GM23338 (cell line): Measurements from ENCODE around the gene CADPS2.

ENCODE experiments used
- CREB1 ChIP-seq: fragments of 250-450 bp; sonication (Bioruptor Pico); IDR thresholded peaks from 2 replicates; pipeline ENCODE4 v1.5.0; 2020; ENCODE audit warnings: low read depth, mild to moderate bottlenecking, moderate library complexity
- CTCF ChIP-seq, 2 experiments: fragments of 200-600 bp in 1 of 2; sonication (generic) in 1 of 2; conservative IDR thresholded peaks; 2 replicates each; pipeline versions ENCODE4 v1.5.1 to v1.6.1; 2016 to 2017; ENCODE audit warnings: antibody characterized with exemption in 2 of 2, low read depth in 2 of 2, mild to moderate bottlenecking in 2 of 2, moderate library complexity in 1 of 2
- EZH2 ChIP-seq: fragments of 200-600 bp; sonication (generic); IDR thresholded peaks from one replicate; pipeline ENCODE4 v1.8.0; 2017; ENCODE audit warnings: antibody characterized with exemption, mild to moderate bottlenecking, low read depth; ENCODE audit not compliant: unreplicated experiment
- EZH2phosphoT487 ChIP-seq: fragments of 200-600 bp; sonication (generic); IDR thresholded peaks from one replicate; pipeline ENCODE4 v1.8.1; 2018; ENCODE audit warnings: antibody characterized with exemption; ENCODE audit not compliant: unreplicated experiment
- JUNB ChIP-seq: IDR thresholded peaks from one replicate; pipeline ENCODE4 v1.6.1; 2016; ENCODE audit warnings: antibody characterized with exemption; ENCODE audit not compliant: unreplicated experiment
- POLR2AphosphoS5 ChIP-seq: IDR thresholded peaks from 2 replicates; pipeline ENCODE4 v1.6.1; 2016; ENCODE audit warnings: antibody characterized with exemption, low read depth
- ZNF114 ChIP-seq: fragments of 250-450 bp; sonication (Bioruptor Pico); IDR thresholded peaks from 2 replicates; pipeline ENCODE4 v1.5.0; 2020; ENCODE audit warnings: mild to moderate bottlenecking, moderate library complexity
- ZNF331 ChIP-seq: fragments of 250-450 bp; sonication (Bioruptor Pico); IDR thresholded peaks from 2 replicates; pipeline ENCODE4 v1.5.0; 2020; ENCODE audit warnings: low read depth, mild to moderate bottlenecking, moderate library complexity
- TF ChIP-seq, protein P1 (sequence below): IDR thresholded peaks from one replicate; pipeline ENCODE4 v1.6.1; 2018; ENCODE audit warnings: antibody characterized with exemption; ENCODE audit not compliant: unreplicated experiment
- TF ChIP-seq, protein P2 (sequence below): IDR thresholded peaks from 2 replicates; pipeline ENCODE4 v1.6.1; 2016; ENCODE audit warnings: antibody characterized with exemption

DNA sequence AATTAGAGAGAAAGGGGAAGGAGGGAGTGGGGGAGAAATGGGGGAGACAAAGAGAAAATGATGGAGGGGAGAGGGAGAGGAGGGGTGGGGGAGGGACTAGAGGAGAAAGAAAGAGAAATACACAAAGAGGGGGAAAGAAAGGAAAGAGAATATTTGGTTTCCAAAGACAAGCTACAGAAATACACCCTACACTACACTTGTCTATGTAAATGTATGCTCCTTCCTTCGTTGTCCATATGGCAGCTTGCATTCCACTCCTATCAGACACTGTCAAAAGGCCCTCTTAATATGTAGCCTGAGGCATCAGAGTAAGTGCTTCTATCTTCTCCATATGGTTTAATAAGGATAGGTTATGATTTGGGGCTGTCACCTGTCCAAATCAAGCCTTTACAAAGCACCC is 488.9 kb downstream of the CADPS2 start:
- TF ChIP-seq, protein P1, sequence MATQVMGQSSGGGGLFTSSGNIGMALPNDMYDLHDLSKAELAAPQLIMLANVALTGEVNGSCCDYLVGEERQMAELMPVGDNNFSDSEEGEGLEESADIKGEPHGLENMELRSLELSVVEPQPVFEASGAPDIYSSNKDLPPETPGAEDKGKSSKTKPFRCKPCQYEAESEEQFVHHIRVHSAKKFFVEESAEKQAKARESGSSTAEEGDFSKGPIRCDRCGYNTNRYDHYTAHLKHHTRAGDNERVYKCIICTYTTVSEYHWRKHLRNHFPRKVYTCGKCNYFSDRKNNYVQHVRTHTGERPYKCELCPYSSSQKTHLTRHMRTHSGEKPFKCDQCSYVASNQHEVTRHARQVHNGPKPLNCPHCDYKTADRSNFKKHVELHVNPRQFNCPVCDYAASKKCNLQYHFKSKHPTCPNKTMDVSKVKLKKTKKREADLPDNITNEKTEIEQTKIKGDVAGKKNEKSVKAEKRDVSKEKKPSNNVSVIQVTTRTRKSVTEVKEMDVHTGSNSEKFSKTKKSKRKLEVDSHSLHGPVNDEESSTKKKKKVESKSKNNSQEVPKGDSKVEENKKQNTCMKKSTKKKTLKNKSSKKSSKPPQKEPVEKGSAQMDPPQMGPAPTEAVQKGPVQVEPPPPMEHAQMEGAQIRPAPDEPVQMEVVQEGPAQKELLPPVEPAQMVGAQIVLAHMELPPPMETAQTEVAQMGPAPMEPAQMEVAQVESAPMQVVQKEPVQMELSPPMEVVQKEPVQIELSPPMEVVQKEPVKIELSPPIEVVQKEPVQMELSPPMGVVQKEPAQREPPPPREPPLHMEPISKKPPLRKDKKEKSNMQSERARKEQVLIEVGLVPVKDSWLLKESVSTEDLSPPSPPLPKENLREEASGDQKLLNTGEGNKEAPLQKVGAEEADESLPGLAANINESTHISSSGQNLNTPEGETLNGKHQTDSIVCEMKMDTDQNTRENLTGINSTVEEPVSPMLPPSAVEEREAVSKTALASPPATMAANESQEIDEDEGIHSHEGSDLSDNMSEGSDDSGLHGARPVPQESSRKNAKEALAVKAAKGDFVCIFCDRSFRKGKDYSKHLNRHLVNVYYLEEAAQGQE = no peak
- TF ChIP-seq CREB1 (CRISPR knock-in tag) = no peak
- TF ChIP-seq CTCF (conservative IDR thresholded peaks at IDR 0.05; ENCODE audit: low read depth in 2 of 2) = no peak
- no peak for TF ChIP-seq EZH2
- TF ChIP-seq, protein P2, sequence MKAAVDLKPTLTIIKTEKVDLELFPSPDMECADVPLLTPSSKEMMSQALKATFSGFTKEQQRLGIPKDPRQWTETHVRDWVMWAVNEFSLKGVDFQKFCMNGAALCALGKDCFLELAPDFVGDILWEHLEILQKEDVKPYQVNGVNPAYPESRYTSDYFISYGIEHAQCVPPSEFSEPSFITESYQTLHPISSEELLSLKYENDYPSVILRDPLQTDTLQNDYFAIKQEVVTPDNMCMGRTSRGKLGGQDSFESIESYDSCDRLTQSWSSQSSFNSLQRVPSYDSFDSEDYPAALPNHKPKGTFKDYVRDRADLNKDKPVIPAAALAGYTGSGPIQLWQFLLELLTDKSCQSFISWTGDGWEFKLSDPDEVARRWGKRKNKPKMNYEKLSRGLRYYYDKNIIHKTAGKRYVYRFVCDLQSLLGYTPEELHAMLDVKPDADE = no peak
- no peak for TF ChIP-seq POLR2AphosphoS5
- TF ChIP-seq EZH2phosphoT487 = no peak
- TF ChIP-seq ZNF331 = no peak
- TF ChIP-seq JUNB = no peak
- no peak for TF ChIP-seq ZNF114
